ENCODE results near the gene CLNS1A. TPM values are rescaled to one million over a fixed set of nuclear protein-coding genes. Genes with fewer than 3 reads are reported as not detected.

The CLNS1A gene
- polyA plus RNA-seq, 1 of the 3 experiments (the other 2 are of a cell fraction) = 124 TPM

DNA sequence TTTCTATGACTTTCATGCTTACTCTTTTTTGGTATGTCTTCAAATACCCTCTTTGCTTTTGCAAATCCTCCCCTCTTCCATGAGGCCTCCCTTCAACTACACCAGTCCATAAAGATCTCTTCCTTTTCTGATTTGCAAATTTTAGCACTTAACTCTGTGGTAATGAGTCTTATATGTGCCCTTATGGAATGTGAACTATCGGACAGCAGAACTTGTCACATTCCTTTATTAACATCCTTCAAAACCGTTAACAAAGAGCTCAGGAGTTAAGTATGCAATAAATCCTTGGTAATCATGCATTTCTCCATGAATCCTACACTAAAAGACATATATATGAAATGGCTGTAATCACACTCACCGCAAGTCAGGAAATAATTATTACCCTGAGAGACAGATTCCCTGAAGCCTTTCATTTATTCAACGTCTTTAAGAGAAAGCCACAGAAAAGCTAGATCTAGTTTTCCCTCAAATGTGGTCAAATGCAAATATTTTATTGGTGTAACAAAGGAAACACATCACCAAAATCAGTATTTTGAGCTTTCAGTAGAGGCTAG is 7.4 kb downstream of the CLNS1A start:
- no peaks in the 10 kb centered on the region for H3K9me2 ChIP-seq
- no peak overlapping the region for H2AFZ ChIP-seq (ENCODE audit: low read depth)
- TF ChIP-seq ELF1 (IDR thresholded peaks at IDR 0.05) = no peak
- TF ChIP-seq RCOR1 (IDR thresholded peaks at IDR 0.05; ENCODE audit: low read length) = no peak
- TF ChIP-seq FOSL2 (IDR thresholded peaks at IDR 0.05; ENCODE audit: borderline replicate concordance, low read depth) = no peak
- no peaks in the 10 kb centered on the region; a peak in 1 of 4 replicates for H3K4me1 ChIP-seq (ENCODE audit: control insufficient read depth in 1 of 2, insufficient read depth in 2 of 2, low read depth in 1 of 2, low read length in 1 of 2)
- no peak overlapping the region; a peak in 1 of 4 replicates for H3K27ac ChIP-seq (ENCODE audit: low read depth in 2 of 2, low read length in 1 of 2)
- no peaks in the 10 kb centered on the region for H3K27me3 ChIP-seq (ENCODE audit: insufficient read depth)
- H3K9ac ChIP-seq = no peak overlapping the region
- ChIA-PET POLR2A (no interaction called here), CTCF (interaction anchor here (1.0 to 2.3 kb wide), 5 partner anchors 10 to 502 kb away, joined by 3 to 11 read pairs (median 3); partner anchors contain the start of gene MYO7A)
- H3F3A ChIP-seq (replicated peaks; ENCODE audit: insufficient read depth) = no peaks in the 10 kb centered on the region
- H4K20me1 ChIP-seq (ENCODE audit: insufficient read depth) = peaks cover 5% of the 10 kb centered on the region; the same call in 1 of the 2 replicates
- 86% methylated on average over 4 of the region's 4 CpGs for WGBS (ENCODE audit: low lambda C conversion rate)
- peaks cover 23 to 31% of the 10 kb centered on the region in 2 experiments for H3K36me3 ChIP-seq (replicated peaks in 1 of 2; ENCODE audit: control insufficient read depth in 1 of 2, insufficient read depth in 2 of 2, low read length in 1 of 2)
- no peaks in the 10 kb centered on the region for H3K9me3 ChIP-seq
- no peak overlapping the region for H3K4me3 ChIP-seq (ENCODE audit: low read depth in 2 of 2, low read length in 1 of 2)
- H3K79me2 ChIP-seq (ENCODE audit: insufficient read depth) = peaks cover 98% of the 10 kb centered on the region
- no peak for DNase-seq
- no peak overlapping the region for H3K4me2 ChIP-seq

GRCh38 chr11:77619576-77620198 is 17.9 kb downstream of the CLNS1A start:
- CTCF ChIA-PET = interaction anchor here (0.7 to 3.3 kb wide), 29 partner anchors 9 to 493 kb away, joined by 3 to 19 read pairs (median 4); partner anchors contain the start of genes AQP11, CLNS1A and MYO7A
- no peaks in the 10 kb centered on the region for H3K9me2 ChIP-seq
- H3K4me2 ChIP-seq = no peak overlapping the region
- no peak overlapping the region for H2AFZ ChIP-seq (ENCODE audit: low read depth)
- H3F3A ChIP-seq (replicated peaks; ENCODE audit: insufficient read depth) = peaks cover 8% of the 10 kb centered on the region
- H3K9ac ChIP-seq = no peak overlapping the region
- POLR2A ChIA-PET = no interaction called here
- no peaks in the 10 kb centered on the region for H3K27me3 ChIP-seq (ENCODE audit: insufficient read depth)
- TF ChIP-seq NFIC (IDR thresholded peaks at IDR 0.05; ENCODE audit: borderline replicate concordance) = no peak
- TF ChIP-seq, protein P1, sequence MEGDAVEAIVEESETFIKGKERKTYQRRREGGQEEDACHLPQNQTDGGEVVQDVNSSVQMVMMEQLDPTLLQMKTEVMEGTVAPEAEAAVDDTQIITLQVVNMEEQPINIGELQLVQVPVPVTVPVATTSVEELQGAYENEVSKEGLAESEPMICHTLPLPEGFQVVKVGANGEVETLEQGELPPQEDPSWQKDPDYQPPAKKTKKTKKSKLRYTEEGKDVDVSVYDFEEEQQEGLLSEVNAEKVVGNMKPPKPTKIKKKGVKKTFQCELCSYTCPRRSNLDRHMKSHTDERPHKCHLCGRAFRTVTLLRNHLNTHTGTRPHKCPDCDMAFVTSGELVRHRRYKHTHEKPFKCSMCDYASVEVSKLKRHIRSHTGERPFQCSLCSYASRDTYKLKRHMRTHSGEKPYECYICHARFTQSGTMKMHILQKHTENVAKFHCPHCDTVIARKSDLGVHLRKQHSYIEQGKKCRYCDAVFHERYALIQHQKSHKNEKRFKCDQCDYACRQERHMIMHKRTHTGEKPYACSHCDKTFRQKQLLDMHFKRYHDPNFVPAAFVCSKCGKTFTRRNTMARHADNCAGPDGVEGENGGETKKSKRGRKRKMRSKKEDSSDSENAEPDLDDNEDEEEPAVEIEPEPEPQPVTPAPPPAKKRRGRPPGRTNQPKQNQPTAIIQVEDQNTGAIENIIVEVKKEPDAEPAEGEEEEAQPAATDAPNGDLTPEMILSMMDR (IDR thresholded peaks at IDR 0.05) = peak; percentile 86
- TF ChIP-seq RAD21 (IDR thresholded peaks at IDR 0.05; ENCODE audit: low read length) = peak; percentile 71
- peak; percentile 46 for TF ChIP-seq SMC3 (IDR thresholded peaks at IDR 0.05; ENCODE audit: low read depth, low read length)
- DNase-seq = no peak
- H3K4me3 ChIP-seq (ENCODE audit: low read depth in 2 of 2, low read length in 1 of 2) = no peak overlapping the region
- no peak overlapping the region for H3K27ac ChIP-seq (ENCODE audit: low read depth in 2 of 2, low read length in 1 of 2)
- no peaks in the 10 kb centered on the region for H3K9me3 ChIP-seq
- H3K79me2 ChIP-seq (ENCODE audit: insufficient read depth) = 0 out of 2 replicates have a peak, but pooled peaks cover 4% of the 10 kb centered on the region
- WGBS (ENCODE audit: low lambda C conversion rate) = 84% methylated on average over 3 of the region's 3 CpGs
- peaks cover 0 to 9% of the 10 kb centered on the region in 2 experiments; a peak in 2 of 4 replicates for H3K4me1 ChIP-seq (ENCODE audit: control insufficient read depth in 1 of 2, insufficient read depth in 2 of 2, low read depth in 1 of 2, low read length in 1 of 2)
- H3K36me3 ChIP-seq (replicated peaks in 1 of 2; ENCODE audit: control insufficient read depth in 1 of 2, insufficient read depth in 2 of 2, low read length in 1 of 2) = peaks cover 57 to 61% of the 10 kb centered on the region in 2 experiments
- no peaks in the 10 kb centered on the region for H4K20me1 ChIP-seq (ENCODE audit: insufficient read depth)

GRCh38 chr11:77617892-77618291 is 19.7 kb downstream of the CLNS1A start:
- no peak overlapping the region for H2AFZ ChIP-seq (ENCODE audit: low read depth)
- no peak overlapping the region for H3K4me3 ChIP-seq (ENCODE audit: low read depth in 2 of 2, low read length in 1 of 2)
- no peaks in the 10 kb centered on the region for H3K9me2 ChIP-seq
- WGBS (ENCODE audit: low lambda C conversion rate) = 75% methylated on average over 3 of the region's 3 CpGs
- H3K4me2 ChIP-seq = no peak overlapping the region
- no peaks in the 10 kb centered on the region for H3K79me2 ChIP-seq (ENCODE audit: insufficient read depth)
- H3K9me3 ChIP-seq = no peaks in the 10 kb centered on the region
- TF ChIP-seq, protein P2, sequence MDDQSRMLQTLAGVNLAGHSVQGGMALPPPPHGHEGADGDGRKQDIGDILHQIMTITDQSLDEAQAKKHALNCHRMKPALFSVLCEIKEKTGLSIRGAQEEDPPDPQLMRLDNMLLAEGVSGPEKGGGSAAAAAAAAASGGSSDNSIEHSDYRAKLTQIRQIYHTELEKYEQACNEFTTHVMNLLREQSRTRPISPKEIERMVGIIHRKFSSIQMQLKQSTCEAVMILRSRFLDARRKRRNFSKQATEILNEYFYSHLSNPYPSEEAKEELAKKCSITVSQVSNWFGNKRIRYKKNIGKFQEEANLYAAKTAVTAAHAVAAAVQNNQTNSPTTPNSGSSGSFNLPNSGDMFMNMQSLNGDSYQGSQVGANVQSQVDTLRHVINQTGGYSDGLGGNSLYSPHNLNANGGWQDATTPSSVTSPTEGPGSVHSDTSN (IDR thresholded peaks at IDR 0.05) = peak; percentile 31; the same call in 1 of the 2 replicates
- no peak for TF ChIP-seq POLR2AphosphoS5 (IDR thresholded peaks at IDR 0.05; ENCODE audit: low read depth, low read length)
- TF ChIP-seq TCF12 (IDR thresholded peaks at IDR 0.05) = 0 out of 2 replicates have a peak, but pooled peaks have one; percentile 10
- peaks cover 0 to 9% of the 10 kb centered on the region in 2 experiments; a peak in 2 of 4 replicates for H3K4me1 ChIP-seq (ENCODE audit: control insufficient read depth in 1 of 2, insufficient read depth in 2 of 2, low read depth in 1 of 2, low read length in 1 of 2)
- no peak overlapping the region; the same call in 1 of the 2 replicates for H3K9ac ChIP-seq
- peaks cover 59 to 60% of the 10 kb centered on the region in 2 experiments for H3K36me3 ChIP-seq (replicated peaks in 1 of 2; ENCODE audit: control insufficient read depth in 1 of 2, insufficient read depth in 2 of 2, low read length in 1 of 2)
- peak overlapping the region; percentile 19 to 36; a peak in 2 of 4 replicates for H3K27ac ChIP-seq (ENCODE audit: low read depth in 2 of 2, low read length in 1 of 2)
- no peak for DNase-seq
- H3F3A ChIP-seq (replicated peaks; ENCODE audit: insufficient read depth) = peaks cover 8% of the 10 kb centered on the region
- ChIA-PET CTCF (interaction anchor here (1.3 to 1.4 kb wide), 2 partner anchors 14 to 434 kb away, joined by 3 to 4 read pairs; no protein-coding TSS in a partner anchor), POLR2A (no interaction called here)
- H4K20me1 ChIP-seq (ENCODE audit: insufficient read depth) = no peaks in the 10 kb centered on the region
- no peaks in the 10 kb centered on the region for H3K27me3 ChIP-seq (ENCODE audit: insufficient read depth)

All from SK-N-SH (cell line).